Thoracic aorta (tissue), 2 donors: ENCODE results near the gene KCNQ2. TPM values are rescaled to one million over a fixed set of nuclear protein-coding genes. Genes with fewer than 3 reads are reported as not detected.

Experiments used
- ATAC-seq: fragments of 150-250 bp; one replicate; pipeline ENCODE4 v1.8.0; 2017; ENCODE audit warnings: low read depth; ENCODE audit not compliant: insufficient number of reproducible peaks, low FRiP score
- DNase-seq: peaks from one replicate; pipeline ENCODE4 v3.0.0-alpha.2; 2020; ENCODE audit warnings: low spot score
- H3K27ac ChIP-seq, 2 donors: fragments of 200-600 bp; sonication (generic); 1 replicate in 1 of 2; 2 replicates in 1 of 2; pipeline ENCODE4 v1.5.1; 2016; ENCODE audit warnings: mild to moderate bottlenecking in 2 of 2, moderate library complexity in 2 of 2
- H3K27me3 ChIP-seq: fragments of 200-600 bp; sonication (generic); replicated peaks from 2 replicates; pipeline ENCODE4 v1.6.0; 2016; ENCODE audit warnings: mild to moderate bottlenecking; ENCODE audit not compliant: insufficient read depth
- H3K36me3 ChIP-seq: fragments of 200-600 bp; sonication (generic); one replicate; pipeline ENCODE4 v1.5.1; 2016
- H3K4me1 ChIP-seq, 2 donors: fragments of 200-600 bp; sonication (generic); 1 replicate in 1 of 2; 2 replicates in 1 of 2; pipeline versions ENCODE4 v1.5.1 to v1.6.0; 2016; ENCODE audit warnings: low read depth in 2 of 2, mild to moderate bottlenecking in 1 of 2; ENCODE audit not compliant: control insufficient read depth in 1 of 2
- H3K4me3 ChIP-seq: fragments of 200-600 bp; sonication (generic); 2 replicates; pipeline ENCODE4 v1.5.1; 2016; ENCODE audit warnings: mild to moderate bottlenecking
- H3K9me3 ChIP-seq: fragments of 200-600 bp; sonication (generic); 2 replicates; pipeline ENCODE4 v1.5.1; 2016
- CTCF ChIP-seq: fragments of 200-600 bp; sonication (generic); IDR thresholded peaks from one replicate; pipeline ENCODE4 v1.5.1; 2019; ENCODE audit warnings: antibody characterized with exemption
- total RNA-seq, 2 donors: library from RNA; depleted of rRNA; stranded (reverse); fragments of >200 nt; gene quantifications; one replicate each; pipeline versions ENCODE4 v1.1.0 to v1.2.3, GENCODE V29; 2016

KCNQ2 gene
- total RNA-seq, 2 donors from 2014 or later = not detected

- no peak overlapping the region for H3K27ac ChIP-seq
- no peak for DNase-seq
- peaks cover 5 to 24% of the 10 kb centered on the region in 2 donors for H3K4me1 ChIP-seq
- no peaks in the 10 kb centered on the region for H3K9me3 ChIP-seq
- no peak for ATAC-seq
- H3K36me3 ChIP-seq = no peaks in the 10 kb centered on the region
- H3K27me3 ChIP-seq = no peaks in the 10 kb centered on the region
- no peak for TF ChIP-seq CTCF
- H3K4me3 ChIP-seq = no peak overlapping the region
Observed at GRCh38 chr20:63495167-63495720, 22.8 kb upstream of the KCNQ2 start.

- Histone ChIP-seq H3K27ac (no peak overlapping the region), H3K27me3 (no peaks in the 10 kb centered on the region), H3K4me1 (peaks cover 5 to 23% of the 10 kb centered on the region in 2 donors), H3K4me3 (no peak overlapping the region), H3K9me3 (no peaks in the 10 kb centered on the region), H3K36me3 (no peaks in the 10 kb centered on the region)
- ATAC-seq = no peak
- no peak for DNase-seq
- TF ChIP-seq CTCF = no peak
Observed at GRCh38 chr20:63494420-63495166, 22.1 kb upstream of the KCNQ2 start.

DNA sequence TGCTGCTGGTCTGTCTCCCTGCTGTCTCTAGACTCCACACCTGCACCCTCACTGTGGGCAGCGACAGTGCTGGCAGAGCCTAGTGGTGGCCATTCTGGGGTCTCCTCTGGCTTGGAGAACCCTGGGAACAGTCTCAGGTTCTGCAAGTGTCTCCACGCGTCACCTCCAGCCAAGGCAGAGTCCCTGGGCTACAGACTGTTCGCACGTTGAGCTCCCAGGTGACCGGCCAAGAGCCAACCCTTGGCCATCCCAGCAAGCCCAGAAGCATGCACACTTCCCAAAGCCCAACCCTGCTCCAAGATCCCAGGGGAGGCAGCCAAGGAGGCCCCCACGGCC, 21.6 kb upstream of the KCNQ2 start:
- Histone ChIP-seq H3K27me3 (no peaks in the 10 kb centered on the region), H3K27ac (no peak overlapping the region), H3K4me3 (no peak overlapping the region), H3K36me3 (no peaks in the 10 kb centered on the region), H3K4me1 (peaks cover 5 to 19% of the 10 kb centered on the region in 2 donors), H3K9me3 (no peaks in the 10 kb centered on the region)
- no peak for DNase-seq
- no peak for ATAC-seq
- no peak for TF ChIP-seq CTCF

DNA sequence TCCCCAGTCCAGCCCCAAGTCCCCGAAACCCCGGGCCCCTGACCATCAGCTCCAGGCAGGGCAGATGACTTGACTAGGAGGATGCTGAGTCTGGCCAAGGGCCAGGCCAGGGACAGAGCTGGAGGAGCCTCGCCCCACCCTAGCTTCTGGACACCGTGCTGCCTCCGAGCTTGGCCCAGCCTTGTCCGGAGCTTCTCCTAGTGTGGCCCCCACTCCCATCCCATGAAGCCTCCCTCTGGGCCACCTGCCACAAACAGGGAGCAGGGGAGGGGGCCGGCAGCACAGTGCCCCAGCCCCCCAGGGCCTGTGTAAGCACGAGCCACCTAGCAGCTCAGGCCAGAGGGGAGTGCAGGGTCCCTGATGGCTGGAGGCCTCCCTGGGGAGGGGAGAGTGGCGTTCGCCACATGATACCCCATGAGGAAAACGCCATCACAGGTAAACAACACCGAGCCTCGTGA, 21.1 kb upstream of the KCNQ2 start:
- peaks cover 5 to 19% of the 10 kb centered on the region in 2 donors for H3K4me1 ChIP-seq
- no peaks in the 10 kb centered on the region for H3K36me3 ChIP-seq
- no peak overlapping the region for H3K4me3 ChIP-seq
- H3K27ac ChIP-seq = no peak overlapping the region
- H3K27me3 ChIP-seq = no peaks in the 10 kb centered on the region
- DNase-seq (no peak), ATAC-seq (no peak)
- no peak for TF ChIP-seq CTCF
- no peaks in the 10 kb centered on the region for H3K9me3 ChIP-seq

- Histone ChIP-seq H3K9me3 (no peaks in the 10 kb centered on the region), H3K27ac (no peak overlapping the region), H3K4me3 (no peak overlapping the region), H3K4me1 (peaks cover under 1 to 15% of the 10 kb centered on the region in 2 donors), H3K36me3 (no peaks in the 10 kb centered on the region), H3K27me3 (no peaks in the 10 kb centered on the region)
- TF ChIP-seq CTCF = no peak
- DNase-seq = no peak
- ATAC-seq = no peak
Observed at GRCh38 chr20:63492982-63493381, 20.5 kb upstream of the KCNQ2 start.
